ENCODE results near the gene LRRC63.
"Not testable (repeated sequence)": the region's sequence is repeated elsewhere in the genome, so short reads cannot be mapped to it uniquely, and the experiment has no call there.

The LRRC63 gene

GRCh38 chr13:46211483-46212351 lies at the start of gene LRRC63:
LRRC63 (plus strand) TSS chr13:46211928; CDS start chr13:46213035, 1,107 bp downstream.
- peak; percentile 72 for DNase-seq (ENCODE audit: low spot score)

- DNase-seq (ENCODE audit: low spot score) = not testable (repeated sequence)
Observed at GRCh38 chr13:46162741-46163140, 49.0 kb upstream of the LRRC63 start.

- DNase-seq (ENCODE audit: low spot score) = no peak
Observed at GRCh38 chr13:46164661-46165060, 47.1 kb upstream of the LRRC63 start.

GRCh38 chr13:46165485-46166223 lies 46.1 kb upstream of the LRRC63 start:
- DNase-seq (ENCODE audit: low spot score) = peak; percentile 34

GRCh38 chr13:46166224-46166584 lies 45.5 kb upstream of the LRRC63 start:
- DNase-seq (ENCODE audit: low spot score) = no peak

GRCh38 chr13:46166947-46167610 lies 44.6 kb upstream of the LRRC63 start:
- no peak for DNase-seq (ENCODE audit: low spot score)

- DNase-seq (ENCODE audit: low spot score) = no peak
Observed at GRCh38 chr13:46168341-46168740, 43.4 kb upstream of the LRRC63 start.

GRCh38 chr13:46168783-46169182 lies 42.9 kb upstream of the LRRC63 start:
- DNase-seq (ENCODE audit: low spot score) = no peak

GRCh38 chr13:46169758-46170157 lies 42.0 kb upstream of the LRRC63 start:
- DNase-seq (ENCODE audit: low spot score) = no peak

GRCh38 chr13:46170268-46170667 lies 41.5 kb upstream of the LRRC63 start:
- DNase-seq (ENCODE audit: low spot score) = no peak

GRCh38 chr13:46170687-46171086 lies 41.0 kb upstream of the LRRC63 start:
- no peak for DNase-seq (ENCODE audit: low spot score)

- DNase-seq (ENCODE audit: low spot score) = no peak
Observed at GRCh38 chr13:46171217-46171616, 40.5 kb upstream of the LRRC63 start.

GRCh38 chr13:46171739-46172138 lies 40.0 kb upstream of the LRRC63 start:
- DNase-seq (ENCODE audit: low spot score) = no peak

- no peak for DNase-seq (ENCODE audit: low spot score)
Observed at GRCh38 chr13:46172531-46172991, 39.2 kb upstream of the LRRC63 start.

GRCh38 chr13:46173656-46174055 lies 38.1 kb upstream of the LRRC63 start:
- DNase-seq (ENCODE audit: low spot score) = no peak

- DNase-seq (ENCODE audit: low spot score) = peak; percentile 10
Observed at GRCh38 chr13:46176756-46177155, 35.0 kb upstream of the LRRC63 start.

GRCh38 chr13:46178143-46178542 lies 33.6 kb upstream of the LRRC63 start:
- DNase-seq (ENCODE audit: low spot score) = no peak

GRCh38 chr13:46178821-46179220 lies 32.9 kb upstream of the LRRC63 start:
- DNase-seq (ENCODE audit: low spot score) = no peak

- peak; percentile 50 for DNase-seq (ENCODE audit: low spot score)
Observed at GRCh38 chr13:46179491-46179908, 32.2 kb upstream of the LRRC63 start.

GRCh38 chr13:46179969-46180763 lies 31.6 kb upstream of the LRRC63 start:
- no peak for DNase-seq (ENCODE audit: low spot score)

GRCh38 chr13:46181377-46181839 lies 30.3 kb upstream of the LRRC63 start:
- no peak for DNase-seq (ENCODE audit: low spot score)

All from germinal center (tissue), 1 donor.